DOHH2 (cell line): ENCODE results near the gene TMEM63C.

Source experiments
- EZH2phosphoT487 ChIP-seq: fragments of 200-600 bp; sonication (generic); IDR thresholded peaks from 2 replicates; pipeline ENCODE4 v1.6.1; 2017; ENCODE audit warnings: borderline replicate concordance, mild to moderate bottlenecking, antibody characterized with exemption, low read length, moderate library complexity, mixed read lengths
- TF ChIP-seq, protein P1 (sequence below): fragments of 200-600 bp; sonication (generic); IDR thresholded peaks from one replicate; pipeline ENCODE4 v1.5.1; 2014; ENCODE audit warnings: antibody characterized with exemption, mild to moderate bottlenecking, low read depth, low read length; ENCODE audit not compliant: poor library complexity, severe bottlenecking

DNA sequence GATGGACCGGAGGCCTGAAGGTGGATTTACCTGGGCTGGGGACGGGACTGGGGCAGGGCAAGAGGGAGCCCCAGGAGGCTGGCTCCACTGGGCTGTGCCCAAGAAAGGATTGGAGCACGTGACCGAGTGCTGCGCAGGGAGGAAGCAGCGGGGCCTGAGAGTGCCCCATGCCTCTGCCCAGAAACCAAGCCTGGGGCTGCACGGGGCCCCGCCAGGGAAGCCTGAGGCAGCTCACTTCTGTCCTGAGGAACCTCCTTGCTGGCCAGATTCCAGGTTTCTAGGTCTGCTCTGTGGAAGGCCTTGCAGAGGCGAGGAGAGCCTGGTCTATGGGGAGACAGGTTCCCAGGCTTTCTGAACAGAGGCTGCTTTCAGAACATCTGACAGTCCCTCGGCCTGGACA lies 79.0 kb downstream of the TMEM63C start:
- TF ChIP-seq, protein P1, sequence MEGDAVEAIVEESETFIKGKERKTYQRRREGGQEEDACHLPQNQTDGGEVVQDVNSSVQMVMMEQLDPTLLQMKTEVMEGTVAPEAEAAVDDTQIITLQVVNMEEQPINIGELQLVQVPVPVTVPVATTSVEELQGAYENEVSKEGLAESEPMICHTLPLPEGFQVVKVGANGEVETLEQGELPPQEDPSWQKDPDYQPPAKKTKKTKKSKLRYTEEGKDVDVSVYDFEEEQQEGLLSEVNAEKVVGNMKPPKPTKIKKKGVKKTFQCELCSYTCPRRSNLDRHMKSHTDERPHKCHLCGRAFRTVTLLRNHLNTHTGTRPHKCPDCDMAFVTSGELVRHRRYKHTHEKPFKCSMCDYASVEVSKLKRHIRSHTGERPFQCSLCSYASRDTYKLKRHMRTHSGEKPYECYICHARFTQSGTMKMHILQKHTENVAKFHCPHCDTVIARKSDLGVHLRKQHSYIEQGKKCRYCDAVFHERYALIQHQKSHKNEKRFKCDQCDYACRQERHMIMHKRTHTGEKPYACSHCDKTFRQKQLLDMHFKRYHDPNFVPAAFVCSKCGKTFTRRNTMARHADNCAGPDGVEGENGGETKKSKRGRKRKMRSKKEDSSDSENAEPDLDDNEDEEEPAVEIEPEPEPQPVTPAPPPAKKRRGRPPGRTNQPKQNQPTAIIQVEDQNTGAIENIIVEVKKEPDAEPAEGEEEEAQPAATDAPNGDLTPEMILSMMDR: no peak
- no peak for TF ChIP-seq EZH2phosphoT487
